H9 (cell line): ENCODE data around the gene SLC9A9. TPM values are rescaled to one million over a fixed set of nuclear protein-coding genes. Genes with fewer than 3 reads are reported as not detected.

Experiments
- DNase-seq: peaks from one replicate; pipeline ENCODE4 v3.0.0-alpha.2; 2017
- H2AFZ ChIP-seq: one replicate; pipeline ENCODE4 v1.6.1; 2013; ENCODE audit warnings: mild to moderate bottlenecking, low read length, control low read depth, moderate library complexity
- H2AK5ac ChIP-seq: 2 replicates; pipeline ENCODE4 v1.6.1; 2013; ENCODE audit warnings: low read length, control low read depth, mixed read lengths; ENCODE audit not compliant: insufficient read length
- H2BK120ac ChIP-seq: one replicate; pipeline ENCODE4 v1.6.1; 2013; ENCODE audit warnings: low read depth, mild to moderate bottlenecking, low read length, control low read depth, inconsistent platforms; ENCODE audit not compliant: poor library complexity, severe bottlenecking
- H2BK12ac ChIP-seq: 2 replicates; pipeline ENCODE4 v1.6.1; 2013; ENCODE audit warnings: low read length, control low read depth, mixed read lengths, low read depth; ENCODE audit not compliant: insufficient read length
- H2BK15ac ChIP-seq: 2 replicates; pipeline ENCODE4 v1.6.1; 2013; ENCODE audit warnings: low read depth, low read length, control low read depth
- H2BK20ac ChIP-seq: one replicate; pipeline ENCODE4 v1.6.1; 2013; ENCODE audit warnings: low read depth, mild to moderate bottlenecking, low read length, control low read depth, inconsistent platforms; ENCODE audit not compliant: poor library complexity, severe bottlenecking
- H2BK5ac ChIP-seq: 2 replicates; pipeline ENCODE4 v1.6.1; 2013; ENCODE audit warnings: low read length, control low read depth, mixed read lengths; ENCODE audit not compliant: insufficient read length
- H3K14ac ChIP-seq: 2 replicates; pipeline ENCODE4 v1.6.1; 2013; ENCODE audit warnings: low read length, control low read depth; ENCODE audit not compliant: insufficient read depth
- H3K18ac ChIP-seq: 2 replicates; pipeline ENCODE4 v1.6.1; 2013; ENCODE audit warnings: low read depth, mild to moderate bottlenecking, mixed read lengths, low read length, control low read depth; ENCODE audit not compliant: insufficient read length
- H3K23ac ChIP-seq: 2 replicates; pipeline ENCODE4 v1.6.1; 2013; ENCODE audit warnings: low read length, control low read depth, mixed read lengths, low read depth; ENCODE audit not compliant: insufficient read length
- H3K23me2 ChIP-seq: 2 replicates; pipeline ENCODE4 v1.6.1; 2013; ENCODE audit warnings: low read depth, mild to moderate bottlenecking, mixed read lengths, low read length, control low read depth; ENCODE audit not compliant: insufficient read length, poor library complexity, severe bottlenecking
- H3K27ac ChIP-seq: 2 replicates; pipeline ENCODE4 v1.5.1; 2013; ENCODE audit warnings: low read length, control low read depth, mixed read lengths, low read depth; ENCODE audit not compliant: insufficient read length
- H3K27me3 ChIP-seq: 2 replicates; pipeline ENCODE4 v1.6.1; 2013; ENCODE audit warnings: low read length, control low read depth, inconsistent platforms; ENCODE audit not compliant: insufficient read depth
- H3K4ac ChIP-seq: 2 replicates; pipeline ENCODE4 v1.6.1; 2013; ENCODE audit warnings: low read depth, mild to moderate bottlenecking, control low read depth, inconsistent platforms, low read length, moderate library complexity
- H3K4me1 ChIP-seq: 2 replicates; pipeline ENCODE4 v1.6.1; 2013; ENCODE audit warnings: low read length, control low read depth, inconsistent platforms; ENCODE audit not compliant: insufficient read depth
- H3K4me2 ChIP-seq: 2 replicates; pipeline ENCODE4 v1.6.1; 2013; ENCODE audit warnings: low read length, control low read depth, mixed read lengths; ENCODE audit not compliant: insufficient read length, insufficient read depth
- H3K56ac ChIP-seq: 2 replicates; pipeline ENCODE4 v1.6.1; 2013; ENCODE audit warnings: low read depth, mild to moderate bottlenecking, mixed read lengths, low read length, control low read depth; ENCODE audit not compliant: insufficient read length
- H3K79me1 ChIP-seq: 2 replicates; pipeline ENCODE4 v1.6.1; 2013; ENCODE audit warnings: low read depth, mild to moderate bottlenecking, moderate library complexity, low read length, control low read depth, inconsistent platforms; ENCODE audit not compliant: insufficient read depth, poor library complexity, severe bottlenecking
- H3K79me2 ChIP-seq: 2 replicates; pipeline ENCODE4 v1.6.1; 2013; ENCODE audit warnings: low read length, control low read depth, inconsistent platforms; ENCODE audit not compliant: insufficient read depth
- H3K9ac ChIP-seq: 2 replicates; pipeline ENCODE4 v1.6.1; 2013; ENCODE audit warnings: low read length, control low read depth, mixed read lengths; ENCODE audit not compliant: insufficient read length; ENCODE audit errors: extremely low read depth
- H3K9me3 ChIP-seq: one replicate; pipeline ENCODE4 v1.6.1; 2013; ENCODE audit warnings: low read depth, low read length, inconsistent platforms; ENCODE audit not compliant: control insufficient read depth
- H3T11ph ChIP-seq: one replicate; pipeline ENCODE4 v1.6.1; 2013; ENCODE audit warnings: mild to moderate bottlenecking, low read length, control low read depth, inconsistent platforms
- H4K20me1 ChIP-seq: one replicate; pipeline ENCODE4 v1.6.1; 2013; ENCODE audit not compliant: control insufficient read depth, insufficient read length, insufficient read depth
- H4K5ac ChIP-seq: 2 replicates; pipeline ENCODE4 v1.6.1; 2013; ENCODE audit warnings: low read depth, mild to moderate bottlenecking, mixed read lengths, low read length, control low read depth; ENCODE audit not compliant: insufficient read length
- H4K8ac ChIP-seq: replicated peaks from 2 replicates; pipeline ENCODE4 v1.6.1; 2013; ENCODE audit warnings: low read length, control low read depth, mixed read lengths, low read depth; ENCODE audit not compliant: insufficient read length
- H4K91ac ChIP-seq: 2 replicates; pipeline ENCODE4 v1.6.1; 2013; ENCODE audit warnings: low read depth, mild to moderate bottlenecking, moderate library complexity, mixed read lengths, low read length, control low read depth; ENCODE audit not compliant: insufficient read length
- H3K27ac Mint-ChIP-seq, 3 experiments: 2 replicates in 2 of 3; 3 replicates in 1 of 3; pipeline ENCODE4 v1.8.0; 2020 to 2021; ENCODE audit warnings: mixed read lengths in 3 of 3, mild to moderate bottlenecking in 1 of 3, moderate library complexity in 1 of 3
- H3K27me3 Mint-ChIP-seq: 2 replicates; pipeline ENCODE4 v1.8.0; 2021; ENCODE audit warnings: low read depth, mild to moderate bottlenecking, moderate library complexity, mixed read lengths
- H3K36me3 Mint-ChIP-seq, 3 experiments: 2 replicates in 2 of 3; 3 replicates in 1 of 3; pipeline ENCODE4 v1.8.0; 2020 to 2021; ENCODE audit warnings: low read depth in 3 of 3, mixed read lengths in 3 of 3; ENCODE audit not compliant: insufficient read depth in 1 of 3
- H3K4me1 Mint-ChIP-seq, 2 experiments: 2 replicates each; pipeline ENCODE4 v1.8.0; 2020; ENCODE audit warnings: mixed read lengths in 2 of 2
- H3K4me3 Mint-ChIP-seq, 2 experiments: 2 replicates in 1 of 2; 3 replicates in 1 of 2; pipeline ENCODE4 v1.8.0; 2020 to 2021; ENCODE audit warnings: mild to moderate bottlenecking in 2 of 2, mixed read lengths in 2 of 2, moderate library complexity in 1 of 2
- H3K9me3 Mint-ChIP-seq, 2 experiments: 2 replicates in 1 of 2; 3 replicates in 1 of 2; pipeline ENCODE4 v1.8.0; 2020; ENCODE audit warnings: mild to moderate bottlenecking in 2 of 2, mixed read lengths in 2 of 2, moderate library complexity in 1 of 2
- WGBS: extraction: QIAGEN DNeasy Blood & Tissue Kit; methylation state at CpG from one replicate; pipeline ENCODE4 v1.1.7; 2013; ENCODE audit warnings: missing lambda C conversion rate, low lambda C conversion rate, mixed read lengths; ENCODE audit not compliant: insufficient read length; ENCODE audit errors: extremely low coverage; 5-methylcytosine and 5-hydroxymethylcytosine counted together
- total RNA-seq: library from RNA; stranded (reverse); gene quantifications from 2 replicates; pipeline ENCODE4 v1.2.1, GENCODE V29; 2021
- TF ChIP-seq, protein P1 (sequence below): fragments of 200-600 bp; sonication (generic); conservative IDR thresholded peaks from 3 replicates; pipeline ENCODE4 v1.8.0; 2021; ENCODE audit warnings: antibody characterized with exemption, mild to moderate bottlenecking

Gene SLC9A9
- total RNA-seq, 1 experiment from 2014 or later = 0.35 TPM

DNA sequence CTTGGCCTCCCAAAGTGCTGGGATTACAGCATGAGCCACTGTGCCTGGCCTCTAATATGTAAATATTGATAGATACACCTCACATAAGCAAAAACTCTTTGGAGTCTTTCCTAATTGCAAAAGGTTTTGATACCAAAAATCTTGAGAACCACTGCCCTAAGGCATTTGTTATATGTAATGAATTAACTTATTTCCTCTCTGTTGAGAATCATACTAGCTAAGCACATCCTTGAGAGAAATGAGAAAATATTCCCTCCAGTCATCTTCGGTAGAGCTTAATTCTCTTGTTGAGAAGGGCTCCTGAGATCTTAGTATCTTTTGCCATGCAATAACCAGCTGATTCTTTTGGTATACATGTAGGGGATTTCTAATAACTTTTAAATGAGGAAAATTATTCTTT, 190.2 kb downstream of the SLC9A9 start:
- no peaks in the 10 kb centered on the region for H3K79me1 ChIP-seq
- no peak overlapping the region for H3K4me2 ChIP-seq
- H3K27me3 ChIP-seq = no peaks in the 10 kb centered on the region
- no peak overlapping the region for H3K9ac ChIP-seq
- H3T11ph ChIP-seq = no peak overlapping the region
- H3K14ac ChIP-seq = no peak overlapping the region
- H3K56ac ChIP-seq = no peak overlapping the region
- no CpG with 5 or more reads among the region's 1 CpG for WGBS
- no peak overlapping the region for H4K8ac ChIP-seq
- H3K27ac ChIP-seq = no peak overlapping the region
- no peaks in the 10 kb centered on the region for H3K23me2 ChIP-seq
- no peak overlapping the region for H3K18ac ChIP-seq
- no peaks in the 10 kb centered on the region for H4K20me1 ChIP-seq
- H3K79me2 ChIP-seq = no peaks in the 10 kb centered on the region
- H2BK120ac ChIP-seq = no peak overlapping the region
- TF ChIP-seq, protein P1, sequence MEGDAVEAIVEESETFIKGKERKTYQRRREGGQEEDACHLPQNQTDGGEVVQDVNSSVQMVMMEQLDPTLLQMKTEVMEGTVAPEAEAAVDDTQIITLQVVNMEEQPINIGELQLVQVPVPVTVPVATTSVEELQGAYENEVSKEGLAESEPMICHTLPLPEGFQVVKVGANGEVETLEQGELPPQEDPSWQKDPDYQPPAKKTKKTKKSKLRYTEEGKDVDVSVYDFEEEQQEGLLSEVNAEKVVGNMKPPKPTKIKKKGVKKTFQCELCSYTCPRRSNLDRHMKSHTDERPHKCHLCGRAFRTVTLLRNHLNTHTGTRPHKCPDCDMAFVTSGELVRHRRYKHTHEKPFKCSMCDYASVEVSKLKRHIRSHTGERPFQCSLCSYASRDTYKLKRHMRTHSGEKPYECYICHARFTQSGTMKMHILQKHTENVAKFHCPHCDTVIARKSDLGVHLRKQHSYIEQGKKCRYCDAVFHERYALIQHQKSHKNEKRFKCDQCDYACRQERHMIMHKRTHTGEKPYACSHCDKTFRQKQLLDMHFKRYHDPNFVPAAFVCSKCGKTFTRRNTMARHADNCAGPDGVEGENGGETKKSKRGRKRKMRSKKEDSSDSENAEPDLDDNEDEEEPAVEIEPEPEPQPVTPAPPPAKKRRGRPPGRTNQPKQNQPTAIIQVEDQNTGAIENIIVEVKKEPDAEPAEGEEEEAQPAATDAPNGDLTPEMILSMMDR = no peak
- no peak overlapping the region for H2BK20ac ChIP-seq
- H4K5ac ChIP-seq = no peak overlapping the region
- Mint-ChIP-seq H3K9me3 (peaks cover 11 to 12% of the 10 kb centered on the region in 2 experiments; a peak in 3 of 5 replicates), H3K4me1 (peaks cover 15 to 16% of the 10 kb centered on the region in 2 experiments), H3K27me3 (0 out of 2 replicates have a peak, but pooled peaks cover 2% of the 10 kb centered on the region), H3K4me3 (no peak overlapping the region), H3K36me3 (peaks cover 1 to 11% (median 4%) of the 10 kb centered on the region in 3 experiments; a peak in 5 of 7 replicates), H3K27ac (no peak overlapping the region; a peak in 1 of 7 replicates)
- no peak overlapping the region for H3K23ac ChIP-seq
- H2BK15ac ChIP-seq = no peak overlapping the region
- H3K9me3 ChIP-seq = no peaks in the 10 kb centered on the region
- no peak overlapping the region for H2AFZ ChIP-seq
- H2BK5ac ChIP-seq = no peak overlapping the region
- no peak overlapping the region for H4K91ac ChIP-seq
- no peak for DNase-seq
- H3K4me1 ChIP-seq = peaks cover 4% of the 10 kb centered on the region; the same call in 1 of the 2 replicates
- H2BK12ac ChIP-seq = no peak overlapping the region
- H3K4ac ChIP-seq = no peak overlapping the region
- H2AK5ac ChIP-seq = no peak overlapping the region
